ENCODE measurements around the gene ZNF462. TPM values are rescaled to one million over a fixed set of nuclear protein-coding genes. Genes with fewer than 3 reads are reported as not detected.

The ZNF462 gene
- total RNA-seq, 1 donor from 2014 or later, result 32.1 TPM

DNA sequence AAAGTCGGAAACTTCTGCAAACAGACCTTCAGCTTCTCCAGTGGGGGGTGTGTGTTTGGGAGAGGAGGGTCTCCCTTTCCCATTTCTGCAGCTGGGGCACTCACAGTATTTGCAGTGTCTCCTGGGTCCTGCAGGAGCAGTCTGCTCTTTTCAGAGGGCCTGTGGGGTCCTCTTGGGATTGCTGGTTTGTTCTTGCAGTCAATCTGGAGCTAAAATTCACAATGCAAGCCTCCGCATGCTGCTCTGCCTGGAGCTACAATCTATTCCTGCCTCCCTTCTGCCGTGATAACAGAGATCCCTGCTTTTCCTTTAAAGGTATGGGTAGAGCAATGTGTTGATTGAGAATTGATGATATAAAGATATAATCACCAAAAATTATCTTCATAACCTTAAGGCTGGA is 43.2 kb downstream of the ZNF462 start:
- Histone ChIP-seq H3K27me3 (ENCODE audit: control insufficient read depth, insufficient read depth, low read length) (no peaks in the 10 kb centered on the region), H3K4me3 (ENCODE audit: low read depth, low read length) (no peak overlapping the region), H3K36me3 (ENCODE audit: control insufficient read depth, insufficient read depth, low read length) (no peaks in the 10 kb centered on the region)
- TF ChIP-seq, protein P1, sequence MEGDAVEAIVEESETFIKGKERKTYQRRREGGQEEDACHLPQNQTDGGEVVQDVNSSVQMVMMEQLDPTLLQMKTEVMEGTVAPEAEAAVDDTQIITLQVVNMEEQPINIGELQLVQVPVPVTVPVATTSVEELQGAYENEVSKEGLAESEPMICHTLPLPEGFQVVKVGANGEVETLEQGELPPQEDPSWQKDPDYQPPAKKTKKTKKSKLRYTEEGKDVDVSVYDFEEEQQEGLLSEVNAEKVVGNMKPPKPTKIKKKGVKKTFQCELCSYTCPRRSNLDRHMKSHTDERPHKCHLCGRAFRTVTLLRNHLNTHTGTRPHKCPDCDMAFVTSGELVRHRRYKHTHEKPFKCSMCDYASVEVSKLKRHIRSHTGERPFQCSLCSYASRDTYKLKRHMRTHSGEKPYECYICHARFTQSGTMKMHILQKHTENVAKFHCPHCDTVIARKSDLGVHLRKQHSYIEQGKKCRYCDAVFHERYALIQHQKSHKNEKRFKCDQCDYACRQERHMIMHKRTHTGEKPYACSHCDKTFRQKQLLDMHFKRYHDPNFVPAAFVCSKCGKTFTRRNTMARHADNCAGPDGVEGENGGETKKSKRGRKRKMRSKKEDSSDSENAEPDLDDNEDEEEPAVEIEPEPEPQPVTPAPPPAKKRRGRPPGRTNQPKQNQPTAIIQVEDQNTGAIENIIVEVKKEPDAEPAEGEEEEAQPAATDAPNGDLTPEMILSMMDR (IDR thresholded peaks at IDR 0.05; ENCODE audit: insufficient read depth, low read length, poor library complexity, severe bottlenecking), result no peak
- DNase-seq (ENCODE audit: low read depth), result no peak

DNA sequence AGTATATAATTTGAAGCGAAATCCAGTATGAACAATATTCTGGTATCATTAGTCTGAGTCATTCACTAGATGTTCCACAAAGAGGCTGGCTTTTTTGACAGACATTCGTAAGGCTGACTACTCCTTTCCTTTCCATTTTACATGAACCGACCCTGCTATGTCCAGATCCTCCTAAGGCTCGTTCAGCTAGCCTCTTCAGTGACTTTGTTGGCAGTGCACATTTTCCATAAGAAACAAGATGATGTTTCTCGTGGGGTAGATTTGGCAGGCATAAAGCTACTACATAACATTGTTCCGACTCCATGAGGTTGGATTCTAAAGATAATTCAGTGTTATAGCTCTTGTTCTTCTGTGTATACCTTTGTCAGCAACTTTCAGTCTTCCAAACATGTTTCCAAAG is 49.0 kb downstream of the ZNF462 start:
- Histone ChIP-seq H3K27me3 (ENCODE audit: control insufficient read depth, insufficient read depth, low read length) (no peaks in the 10 kb centered on the region), H3K36me3 (ENCODE audit: control insufficient read depth, insufficient read depth, low read length) (no peaks in the 10 kb centered on the region), H3K4me3 (ENCODE audit: low read depth, low read length) (no peak overlapping the region)
- TF ChIP-seq, protein P1 (IDR thresholded peaks at IDR 0.05; ENCODE audit: insufficient read depth, low read length, poor library complexity, severe bottlenecking), result no peak
- DNase-seq (ENCODE audit: low read depth), result no peak

DNA sequence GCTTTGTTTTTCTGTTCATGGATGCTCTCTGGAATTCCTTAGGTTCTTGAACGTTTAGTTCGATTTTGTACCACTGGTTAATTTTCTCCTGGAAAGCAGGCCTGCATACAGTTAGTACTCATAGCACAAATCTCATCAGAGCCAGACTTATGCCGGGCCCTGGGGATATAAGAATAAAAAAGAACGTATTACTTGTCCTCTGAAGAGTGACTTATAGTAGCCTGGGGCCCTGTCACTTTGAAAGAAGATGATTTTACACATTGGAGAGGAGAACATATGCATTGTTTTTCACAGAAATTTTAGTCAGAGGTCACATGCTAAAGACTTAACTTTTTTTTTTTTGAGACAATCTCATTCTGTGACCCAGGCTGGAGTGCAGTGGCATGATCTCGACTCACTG is 50.3 kb downstream of the ZNF462 start:
- TF ChIP-seq, protein P1 (IDR thresholded peaks at IDR 0.05; ENCODE audit: insufficient read depth, low read length, poor library complexity, severe bottlenecking), result no peak
- DNase-seq (ENCODE audit: low read depth), result no peak
- Histone ChIP-seq H3K36me3 (ENCODE audit: control insufficient read depth, insufficient read depth, low read length) (no peaks in the 10 kb centered on the region), H3K27me3 (ENCODE audit: control insufficient read depth, insufficient read depth, low read length) (no peaks in the 10 kb centered on the region), H3K4me3 (ENCODE audit: low read depth, low read length) (no peak overlapping the region)

DNA sequence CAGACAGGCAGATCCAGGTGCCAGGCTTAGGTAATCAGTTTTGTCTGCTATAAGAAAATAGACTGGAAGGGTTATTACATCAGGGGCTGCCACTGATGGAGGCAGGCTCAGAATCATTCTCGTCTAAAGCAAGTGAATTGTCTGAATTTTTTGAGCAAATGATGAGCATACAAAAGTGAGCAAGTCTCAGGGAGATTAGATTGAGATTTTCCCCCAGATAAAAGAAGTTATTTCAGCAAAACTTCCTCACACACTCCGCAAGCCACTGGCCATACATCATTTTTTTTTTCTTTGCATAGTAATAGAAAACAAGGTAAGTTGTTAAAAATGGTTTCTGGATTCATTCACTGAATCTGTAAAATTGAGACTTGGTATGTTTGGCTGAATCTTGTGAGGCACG is 52.9 kb downstream of the ZNF462 start:
- no peak overlapping the region for H3K4me3 ChIP-seq (ENCODE audit: low read depth, low read length)
- no peaks in the 10 kb centered on the region for H3K36me3 ChIP-seq (ENCODE audit: control insufficient read depth, insufficient read depth, low read length)
- TF ChIP-seq, protein P1 (IDR thresholded peaks at IDR 0.05; ENCODE audit: insufficient read depth, low read length, poor library complexity, severe bottlenecking), result no peak
- no peaks in the 10 kb centered on the region for H3K27me3 ChIP-seq (ENCODE audit: control insufficient read depth, insufficient read depth, low read length)
- no peak for DNase-seq (ENCODE audit: low read depth)

DNA sequence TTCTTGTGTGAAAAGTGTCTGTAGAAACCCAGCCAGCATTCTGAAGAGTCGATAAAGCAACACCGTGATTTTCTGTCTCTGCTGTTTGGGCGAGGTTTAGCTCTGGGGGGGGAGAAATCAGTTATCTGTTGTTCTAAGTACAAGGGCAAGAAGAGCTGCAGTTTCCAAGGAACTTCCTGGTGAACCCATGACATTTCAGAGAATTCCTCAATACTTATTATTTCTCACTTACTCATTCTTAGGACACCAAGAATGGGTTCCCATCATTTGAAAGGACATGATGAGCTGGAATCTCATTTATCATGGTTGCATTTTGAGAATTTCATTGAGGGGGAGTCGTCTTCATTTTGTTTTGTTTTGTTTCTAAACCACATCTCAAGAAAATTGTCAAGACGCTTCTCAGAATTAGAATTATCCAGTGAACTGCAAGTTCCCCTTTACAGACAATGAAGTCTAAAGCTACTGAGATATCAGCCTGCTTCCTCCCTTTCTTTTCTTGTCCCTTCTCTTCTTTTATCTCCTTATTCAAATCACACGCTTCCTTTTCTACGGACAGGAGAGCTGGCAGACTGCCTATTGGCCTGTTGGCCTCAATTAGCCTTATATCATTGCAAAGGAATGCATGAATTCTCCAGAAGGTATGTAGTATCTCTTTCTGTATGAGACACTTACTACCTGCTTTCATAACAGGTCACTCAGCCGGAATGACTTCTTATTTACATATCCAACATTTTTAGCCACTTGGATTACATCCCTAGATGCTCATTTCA is 53.7 kb downstream of the ZNF462 start:
- TF ChIP-seq, protein P1 (IDR thresholded peaks at IDR 0.05; ENCODE audit: insufficient read depth, low read length, poor library complexity, severe bottlenecking), result no peak
- Histone ChIP-seq H3K27me3 (ENCODE audit: control insufficient read depth, insufficient read depth, low read length) (no peaks in the 10 kb centered on the region), H3K4me3 (ENCODE audit: low read depth, low read length) (no peak overlapping the region), H3K36me3 (ENCODE audit: control insufficient read depth, insufficient read depth, low read length) (no peaks in the 10 kb centered on the region)
- peak; percentile 88 for DNase-seq (ENCODE audit: low read depth)

Measured in kidney epithelial cell (primary cell).